GM18909 (cell line): Measurements from ENCODE around the gene ICE2.
"Not testable (repeated sequence)": the region's sequence is repeated elsewhere in the genome, so short reads cannot be mapped to it uniquely, and the experiment has no call there.

Source experiments
- ATAC-seq: cut with Tn5 transposase; IDR thresholded peaks from one replicate; pipeline ENCODE4 v1.9.1; 2021; ENCODE audit warnings: mild to moderate bottlenecking; ENCODE audit not compliant: unreplicated experiment, poor library complexity

Gene ICE2

DNA sequence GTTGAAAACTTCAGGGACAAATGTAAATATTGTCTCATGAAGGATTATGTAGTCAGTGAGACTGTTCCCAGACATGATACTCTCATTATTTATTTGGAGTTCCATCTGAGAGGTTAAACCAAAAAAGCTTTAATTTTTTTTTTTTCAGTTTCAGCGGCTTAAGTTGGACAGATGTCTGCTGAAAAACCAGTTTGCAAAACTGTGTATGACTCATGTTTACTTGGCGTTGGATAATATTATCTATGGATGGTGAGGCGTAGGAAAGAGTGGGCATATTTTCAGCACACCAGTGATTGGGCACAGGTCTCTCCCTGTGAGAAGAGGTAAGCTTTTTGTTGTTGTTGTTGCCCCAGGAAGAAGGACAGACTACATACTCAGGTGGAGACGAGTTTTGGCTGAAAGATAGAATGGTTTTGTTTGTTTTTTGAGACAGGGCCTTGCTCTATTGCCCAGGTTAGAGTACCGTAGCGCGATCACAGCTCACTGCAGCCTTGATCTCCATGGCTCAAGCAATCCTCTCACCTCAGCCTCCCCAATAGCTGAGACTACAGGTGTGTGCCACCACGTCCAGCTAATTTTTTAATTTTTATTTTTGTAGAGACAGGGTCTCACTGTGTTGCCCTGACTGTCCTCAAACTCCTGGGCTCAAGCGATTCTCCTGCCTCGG, 64.8 kb downstream of the ICE2 start:
- ATAC-seq: no peak

- no peak for ATAC-seq
Measured at GRCh38 chr15:60413231-60413824, 65.6 kb downstream of the ICE2 start.

- ATAC-seq: not testable (repeated sequence)
Measured at GRCh38 chr15:60412807-60413206, 66.1 kb downstream of the ICE2 start.

DNA sequence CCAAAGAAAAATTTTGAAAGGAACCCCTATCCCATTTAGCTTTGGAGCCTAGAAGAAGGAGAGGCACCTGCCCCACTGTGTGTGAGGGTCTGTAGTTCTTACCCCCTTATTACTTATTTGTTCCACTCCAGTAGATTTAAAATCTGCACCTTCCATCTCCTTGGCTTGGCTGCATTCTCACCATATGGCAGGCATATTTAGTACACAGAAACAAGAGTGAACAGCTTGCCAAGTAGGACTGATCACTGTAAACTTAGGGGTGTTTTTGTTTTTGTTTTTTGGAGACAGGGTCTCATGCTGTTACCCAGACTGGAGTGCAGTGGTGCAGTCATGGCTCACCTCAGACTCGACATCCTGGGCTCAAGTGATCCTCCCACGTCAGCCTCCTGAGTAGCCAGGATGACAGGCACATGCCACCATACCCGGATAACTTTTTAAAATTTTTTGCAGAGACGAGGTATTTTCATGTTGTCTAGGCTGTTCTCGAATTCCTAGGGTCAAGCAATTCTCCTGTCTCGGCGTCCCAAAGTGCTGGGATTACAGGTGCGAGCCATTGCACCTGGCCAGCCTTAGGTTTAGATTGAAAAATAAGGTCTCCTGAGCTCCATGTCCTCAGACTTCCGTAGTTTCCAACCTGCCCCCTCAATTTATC, 67.0 kb downstream of the ICE2 start:
- ATAC-seq: no peak

DNA sequence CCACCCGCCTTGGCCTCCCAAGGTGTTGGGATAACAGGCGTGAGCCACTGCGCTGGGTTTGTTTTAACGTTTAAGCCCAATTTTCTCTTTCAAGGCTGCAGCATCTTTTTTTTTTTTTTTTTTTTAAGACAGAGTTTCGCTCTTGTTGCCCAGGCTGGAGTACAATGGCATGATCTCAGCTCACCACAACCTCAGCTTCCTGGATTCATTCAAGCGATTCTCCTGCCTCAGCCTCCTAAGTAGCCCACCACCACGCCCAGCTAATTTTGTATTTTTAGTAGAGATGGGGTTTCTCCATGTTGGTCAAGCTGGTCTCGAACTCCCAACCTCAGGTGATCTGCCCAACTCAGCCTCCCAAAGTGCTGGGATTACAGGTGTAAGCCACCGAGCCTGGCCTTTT, 68.6 kb downstream of the ICE2 start:
- not testable (repeated sequence) for ATAC-seq

GRCh38 chr15:60408463-60408981, 70.4 kb downstream of the ICE2 start:
- peak; percentile 63 for ATAC-seq

GRCh38 chr15:60407415-60407805, 71.5 kb downstream of the ICE2 start:
- ATAC-seq: no peak

- ATAC-seq: no peak
Measured at GRCh38 chr15:60406513-60407414, 72.2 kb downstream of the ICE2 start.

GRCh38 chr15:60405399-60405798, 73.5 kb downstream of the ICE2 start:
- no peak for ATAC-seq

DNA sequence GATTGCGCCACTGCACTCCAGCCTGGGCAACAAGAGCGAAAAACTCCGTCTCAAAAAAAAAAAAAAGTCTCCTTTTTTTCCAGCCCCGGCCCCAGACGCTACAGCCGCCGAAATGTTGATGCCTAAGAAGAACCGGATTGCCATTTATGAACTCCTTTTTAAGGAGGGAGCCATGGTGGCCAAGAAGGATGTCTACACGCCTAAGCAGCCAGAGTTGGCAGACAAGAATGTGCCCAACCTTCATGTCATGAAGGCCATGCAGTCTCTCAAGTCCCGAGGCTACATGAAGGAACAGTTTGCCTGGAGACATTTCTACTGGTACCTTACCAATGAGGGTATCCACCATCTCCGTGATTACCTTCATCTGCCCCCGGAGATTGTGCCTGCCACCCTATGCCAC, 74.6 kb downstream of the ICE2 start:
- ATAC-seq: not testable (repeated sequence)

DNA sequence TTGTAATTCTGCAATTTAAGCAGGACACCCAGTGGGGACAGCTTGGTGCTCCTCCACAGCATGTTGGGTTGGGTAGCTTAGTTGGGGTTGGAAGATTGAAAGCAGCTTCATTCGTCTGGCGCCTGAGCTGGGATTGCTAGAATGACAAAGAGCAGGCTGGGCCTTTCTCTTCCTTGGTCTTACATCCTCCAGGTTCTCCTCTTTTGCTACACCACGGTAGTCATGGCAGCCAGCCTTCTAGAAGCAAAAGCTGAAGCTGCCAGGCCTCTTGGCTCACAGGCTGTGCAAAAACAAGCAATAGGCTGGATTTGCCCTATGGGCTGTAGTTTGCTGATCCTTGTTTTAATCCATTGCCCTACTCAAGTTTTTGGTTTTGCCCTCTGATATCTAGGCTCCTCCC, 78.0 kb downstream of the ICE2 start:
- ATAC-seq: no peak

DNA sequence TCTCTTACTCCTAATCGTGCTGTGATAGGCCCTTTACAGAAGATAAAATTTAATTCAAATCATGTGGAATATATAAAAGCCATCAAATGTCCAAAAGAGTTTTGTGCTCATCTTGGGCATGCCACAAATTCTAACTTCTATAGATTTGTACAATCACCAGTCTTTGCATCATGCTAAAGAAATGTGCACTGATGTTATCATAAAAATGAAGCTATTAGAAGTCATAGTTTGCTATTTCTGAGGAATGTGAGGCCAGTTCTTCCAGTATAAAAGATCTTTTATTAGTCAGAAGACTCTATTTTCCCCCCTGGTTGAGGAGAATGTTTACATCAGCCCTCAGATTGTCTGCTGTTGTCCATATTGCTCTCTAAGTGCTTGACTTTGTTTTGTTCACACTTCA, 79.0 kb downstream of the ICE2 start:
- no peak for ATAC-seq

- no peak for ATAC-seq
Measured at GRCh38 chr15:60399246-60399915, 79.6 kb downstream of the ICE2 start.

DNA sequence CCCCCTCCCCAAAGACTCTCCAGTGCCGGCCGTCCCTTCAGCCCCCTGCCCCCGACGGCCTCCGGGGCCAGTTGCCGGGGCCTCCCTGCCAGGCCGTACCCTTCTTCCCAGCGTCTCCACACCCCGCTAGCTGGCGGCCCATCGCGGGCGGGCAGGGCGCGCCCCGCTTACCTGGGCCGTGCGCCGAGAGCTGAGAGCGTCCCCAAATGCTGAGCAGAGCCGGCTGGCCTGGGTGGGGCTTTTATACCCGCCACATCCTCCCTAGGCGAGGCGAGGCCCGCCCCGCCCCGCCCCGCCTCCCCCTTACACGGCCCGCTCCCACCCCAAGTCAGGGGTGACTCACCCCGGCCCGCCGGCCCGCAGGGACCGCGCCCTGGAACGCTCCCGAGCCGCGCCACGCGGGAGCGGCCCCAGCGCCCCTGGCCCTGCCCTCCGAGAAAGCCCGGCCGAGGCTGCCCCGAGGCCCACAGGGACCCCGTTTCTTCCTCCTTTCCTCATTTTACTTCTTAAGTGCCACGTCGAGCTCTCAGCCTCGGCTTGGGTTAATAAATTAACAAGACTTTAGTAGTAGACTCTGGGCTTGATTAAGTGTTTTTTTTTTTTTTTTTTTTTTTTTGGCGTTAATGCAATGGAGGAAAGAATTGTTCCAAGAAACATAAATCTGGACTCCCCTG, 81.0 kb downstream of the ICE2 start, which contains the start of gene ANXA2:
Gene ANXA2 (minus strand): TSS at position 215 of the 674 bp plus-strand sequence. CDS start 11,911 bp downstream, outside the sequence.
- ATAC-seq: peak; percentile 78

DNA sequence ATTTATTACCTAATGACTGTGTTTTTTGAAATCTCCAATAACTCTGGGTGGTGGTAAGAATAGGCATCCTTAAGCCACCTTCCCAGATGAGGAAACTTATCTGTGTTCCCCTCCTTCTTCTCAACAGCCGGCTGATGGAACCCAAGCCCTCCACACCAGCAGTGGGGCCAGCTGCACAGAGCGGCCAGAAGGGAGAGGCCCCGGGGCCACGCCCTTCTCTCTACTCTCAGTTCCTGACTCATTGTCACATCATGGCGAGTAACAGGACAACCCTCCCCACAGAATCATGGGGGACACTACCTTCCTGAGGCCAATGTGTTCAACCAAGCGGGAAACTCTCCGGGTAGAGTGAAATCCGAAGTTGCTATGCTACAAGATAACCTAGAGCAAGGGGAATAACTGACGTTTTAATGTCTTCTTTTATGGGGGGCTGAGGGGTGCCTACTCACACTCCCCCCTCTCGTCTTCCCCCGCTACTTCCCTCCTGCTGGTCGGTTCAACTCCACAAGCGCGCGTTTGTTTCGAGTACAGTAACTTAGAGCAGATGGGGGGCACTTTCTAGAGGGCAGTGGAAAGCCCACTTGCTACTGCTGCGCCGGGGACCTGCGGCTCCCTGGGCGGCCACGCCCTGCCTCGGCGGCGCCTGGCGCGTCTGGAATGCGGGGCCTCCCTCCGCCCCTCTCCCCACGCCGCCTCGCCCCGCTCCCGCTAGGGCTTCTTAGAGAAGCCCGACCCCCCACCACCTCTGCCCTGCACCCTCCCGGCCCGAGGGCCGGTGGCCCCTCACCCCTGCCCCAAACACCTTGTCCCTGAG, 81.8 kb downstream of the ICE2 start:
- peak; percentile 72 for ATAC-seq

- ATAC-seq: no peak
Measured at GRCh38 chr15:60396560-60396957, 82.4 kb downstream of the ICE2 start.

DNA sequence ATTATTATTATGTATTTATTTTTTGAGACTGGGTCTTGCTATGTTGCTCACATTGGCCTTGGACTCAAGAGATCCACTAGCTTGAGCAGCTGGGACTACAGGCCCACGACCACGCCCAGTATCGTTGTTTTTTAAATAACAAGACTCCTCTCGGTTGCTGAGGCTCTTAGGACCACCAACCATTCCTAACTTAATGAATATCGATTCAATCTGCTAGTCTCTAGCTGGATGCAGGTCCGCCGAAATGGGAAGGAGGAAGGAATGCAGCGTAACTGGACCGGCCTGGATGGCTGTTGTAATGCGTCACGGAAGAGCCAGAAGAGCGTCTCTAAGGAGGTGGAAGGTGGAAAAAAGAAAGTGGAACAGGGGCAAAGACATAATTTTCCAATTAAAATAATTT, 82.8 kb downstream of the ICE2 start:
- ATAC-seq: no peak

GRCh38 chr15:60395276-60396011, 83.5 kb downstream of the ICE2 start:
- ATAC-seq: no peak
